GM23338 (cell line): ENCODE results near the gene SYT2. TPM values are rescaled to one million over a fixed set of nuclear protein-coding genes. Genes with fewer than 3 reads are reported as not detected.
"Not testable (repeated sequence)": the region's sequence is repeated elsewhere in the genome, so short reads cannot be mapped to it uniquely, and the experiment has no call there.

Source experiments
- ATAC-seq: fragments of 200-7000 bp; cut with Tn5 transposase; 3 replicates; pipeline ENCODE4 v1.9.1; 2020
- DNase-seq: peaks from one replicate; pipeline ENCODE4 v3.0.0-alpha.2; 2015; ENCODE audit warnings: low spot score
- H2AFZ ChIP-seq: fragments of 200-600 bp; sonication (generic); 2 replicates; pipeline ENCODE4 v1.8.0; 2016; ENCODE audit warnings: antibody characterized with exemption, mild to moderate bottlenecking, moderate library complexity
- H3F3A ChIP-seq: fragments of 200-600 bp; sonication (generic); replicated peaks from 2 replicates; pipeline ENCODE4 v1.8.0; 2017; ENCODE audit warnings: antibody characterized with exemption, mixed run types, low read depth
- H3K27ac ChIP-seq: fragments of 200-600 bp; sonication (generic); 2 replicates; pipeline ENCODE4 v1.6.1; 2016; ENCODE audit warnings: low read depth
- H3K27me3 ChIP-seq: fragments of 200-600 bp; sonication (generic); 2 replicates; pipeline ENCODE4 v1.8.0; 2016; ENCODE audit warnings: mild to moderate bottlenecking, mixed run types, moderate library complexity; ENCODE audit not compliant: insufficient read depth
- H3K36me3 ChIP-seq: fragments of 200-600 bp; sonication (generic); 2 replicates; pipeline ENCODE4 v1.8.0; 2016; ENCODE audit warnings: mild to moderate bottlenecking; ENCODE audit not compliant: insufficient read depth
- H3K4me1 ChIP-seq: fragments of 200-600 bp; sonication (generic); 2 replicates; pipeline ENCODE4 v1.8.0; 2016; ENCODE audit warnings: mild to moderate bottlenecking, moderate library complexity; ENCODE audit not compliant: insufficient read depth
- H3K4me2 ChIP-seq: fragments of 200-600 bp; sonication (generic); 2 replicates; pipeline ENCODE4 v1.7.1; 2017; ENCODE audit warnings: mixed run types
- H3K4me3 ChIP-seq: fragments of 200-600 bp; sonication (generic); 2 replicates; pipeline ENCODE4 v1.6.1; 2016; ENCODE audit warnings: mixed run types
- H3K79me2 ChIP-seq: fragments of 200-600 bp; sonication (generic); replicated peaks from 2 replicates; pipeline ENCODE4 v1.8.0; 2017; ENCODE audit warnings: mild to moderate bottlenecking; ENCODE audit not compliant: insufficient read depth
- H3K9me2 ChIP-seq: fragments of 200-600 bp; sonication (generic); 2 replicates; pipeline ENCODE4 v1.8.0; 2017; ENCODE audit not compliant: insufficient read depth
- H4K20me1 ChIP-seq: fragments of 200-600 bp; sonication (generic); replicated peaks from 2 replicates; pipeline ENCODE4 v1.8.0; 2017; ENCODE audit warnings: mild to moderate bottlenecking; ENCODE audit not compliant: insufficient read depth
- H3K27ac Mint-ChIP-seq: 2 replicates; pipeline ENCODE4 v1.8.0; 2020; ENCODE audit warnings: inconsistent platforms, mild to moderate bottlenecking, moderate library complexity, mixed read lengths
- H3K27me3 Mint-ChIP-seq: 3 replicates; pipeline ENCODE4 v1.8.0; 2022; ENCODE audit warnings: low read depth, mild to moderate bottlenecking, moderate library complexity, mixed read lengths, inconsistent platforms; ENCODE audit not compliant: insufficient read depth, poor library complexity
- H3K36me3 Mint-ChIP-seq: 3 replicates; pipeline ENCODE4 v1.8.0; 2021; ENCODE audit warnings: low read depth, mild to moderate bottlenecking, inconsistent platforms, moderate library complexity, mixed read lengths
- H3K4me1 Mint-ChIP-seq: 3 replicates; pipeline ENCODE4 v1.8.0; 2020; ENCODE audit warnings: mild to moderate bottlenecking, inconsistent platforms, mixed read lengths
- H3K4me3 Mint-ChIP-seq: 3 replicates; pipeline ENCODE4 v1.8.0; 2021; ENCODE audit warnings: moderate library complexity, mild to moderate bottlenecking, inconsistent platforms, mixed read lengths
- H3K9me3 Mint-ChIP-seq: 3 replicates; pipeline ENCODE4 v1.8.0; 2020; ENCODE audit warnings: moderate library complexity, mild to moderate bottlenecking, inconsistent platforms, mixed read lengths
- CREB1 ChIP-seq: fragments of 250-450 bp; sonication (Bioruptor Pico); IDR thresholded peaks from 2 replicates; pipeline ENCODE4 v1.5.0; 2020; ENCODE audit warnings: low read depth, mild to moderate bottlenecking, moderate library complexity
- CTCF ChIP-seq, 2 experiments: fragments of 200-600 bp in 1 of 2; sonication (generic) in 1 of 2; conservative IDR thresholded peaks; 2 replicates each; pipeline versions ENCODE4 v1.5.1 to v1.6.1; 2016 to 2017; ENCODE audit warnings: antibody characterized with exemption in 2 of 2, low read depth in 2 of 2, mild to moderate bottlenecking in 2 of 2, moderate library complexity in 1 of 2
- EZH2 ChIP-seq: fragments of 200-600 bp; sonication (generic); IDR thresholded peaks from one replicate; pipeline ENCODE4 v1.8.0; 2017; ENCODE audit warnings: antibody characterized with exemption, mild to moderate bottlenecking, low read depth; ENCODE audit not compliant: unreplicated experiment
- EZH2phosphoT487 ChIP-seq: fragments of 200-600 bp; sonication (generic); IDR thresholded peaks from one replicate; pipeline ENCODE4 v1.8.1; 2018; ENCODE audit warnings: antibody characterized with exemption; ENCODE audit not compliant: unreplicated experiment
- JUNB ChIP-seq: IDR thresholded peaks from one replicate; pipeline ENCODE4 v1.6.1; 2016; ENCODE audit warnings: antibody characterized with exemption; ENCODE audit not compliant: unreplicated experiment
- NANOG ChIP-seq: IDR thresholded peaks from 2 replicates; pipeline ENCODE4 v1.6.1; 2016; ENCODE audit warnings: antibody characterized with exemption, borderline replicate concordance
- REST ChIP-seq: IDR thresholded peaks from one replicate; pipeline ENCODE4 v1.6.1; 2018; ENCODE audit warnings: antibody characterized with exemption; ENCODE audit not compliant: unreplicated experiment
- STAT1 ChIP-seq: IDR thresholded peaks from one replicate; pipeline ENCODE4 v1.6.1; 2016; ENCODE audit warnings: antibody characterized with exemption; ENCODE audit not compliant: unreplicated experiment
- ZNF462 ChIP-seq: fragments of 250-450 bp; sonication (Bioruptor Pico); IDR thresholded peaks from 2 replicates; pipeline ENCODE4 v1.5.0; 2020; ENCODE audit warnings: mild to moderate bottlenecking, moderate library complexity
- polyA plus RNA-seq: library from polyadenylated mRNA; unstranded; fragments of >200 nt; fragmentation: Nextera tagmentation; extraction: Ambion mirVana; gene quantifications from 2 replicates; pipeline ENCODE4 v1.2.1, GENCODE V29; 2016
- total RNA-seq: library from RNA; depleted of rRNA; stranded (reverse); fragments of >200 nt; shearing (Covaris generic); gene quantifications from 2 replicates; pipeline ENCODE4 v1.2.3, GENCODE V29; 2014

Gene SYT2
- total and polyA plus RNA-seq, 2 experiments from 2014 or later = 2.4 to 12.5 TPM

- Histone ChIP-seq H4K20me1 (peaks cover 12% of the 10 kb centered on the region; the same call in 1 of the 2 replicates), H3K36me3 (peaks cover 30% of the 10 kb centered on the region), H3F3A (peaks cover 14% of the 10 kb centered on the region), H3K4me3 (no peak overlapping the region), H2AFZ (no peak overlapping the region), H3K4me1 (no peaks in the 10 kb centered on the region), H3K27ac (peak overlapping the region; percentile 15; the same call in 1 of the 2 replicates), H3K9me2 (no peaks in the 10 kb centered on the region), H3K27me3 (no peaks in the 10 kb centered on the region), H3K4me2 (no peak overlapping the region), H3K79me2 (no peaks in the 10 kb centered on the region)
- Mint-ChIP-seq H3K27me3 (peaks cover 16% of the 10 kb centered on the region), H3K27ac (no peak overlapping the region), H3K4me3 (no peak overlapping the region; the same call in 2 of the 3 replicates), H3K36me3 (peaks cover 35% of the 10 kb centered on the region), H3K9me3 (no peaks in the 10 kb centered on the region), H3K4me1 (no peaks in the 10 kb centered on the region)
- ATAC-seq (no peak), DNase-seq (no peak)
- no peak for TF ChIP-seq ZNF462 (CRISPR knock-in tag)
- no peak for TF ChIP-seq CREB1 (CRISPR knock-in tag)
- TF ChIP-seq STAT1 = no peak
- TF ChIP-seq CTCF (conservative IDR thresholded peaks at IDR 0.05; ENCODE audit: low read depth in 2 of 2) = no peak
- no peak for TF ChIP-seq NANOG
- TF ChIP-seq EZH2phosphoT487 = no peak
- no peak for TF ChIP-seq EZH2
- TF ChIP-seq JUNB = no peak
- no peak for TF ChIP-seq REST
Observed at GRCh38 chr1:202723708-202724107, 13.5 kb upstream of the SYT2 start.

- H3K27ac ChIP-seq, H3K4me3 ChIP-seq, DNase-seq, H3K4me3 Mint-ChIP-seq, H3K4me1 ChIP-seq, H3K9me2 ChIP-seq, H3K27ac Mint-ChIP-seq, H3K9me3 Mint-ChIP-seq, ATAC-seq, H3K4me2 ChIP-seq, H2AFZ ChIP-seq, H3K79me2 ChIP-seq, H3K4me1 Mint-ChIP-seq, H3K27me3 ChIP-seq: not testable (repeated sequence)
- H3F3A ChIP-seq = peaks cover 14% of the 10 kb centered on the region
- peaks cover 24% of the 10 kb centered on the region for H3K36me3 ChIP-seq
- peaks cover 16% of the 10 kb centered on the region for H3K27me3 Mint-ChIP-seq
- H3K36me3 Mint-ChIP-seq = peaks cover 29% of the 10 kb centered on the region
- H4K20me1 ChIP-seq = peaks cover 12% of the 10 kb centered on the region; the same call in 1 of the 2 replicates
Observed at GRCh38 chr1:202723046-202723445, 12.8 kb upstream of the SYT2 start.
